Astrocyte of the cerebellum (primary cell): ENCODE results near the gene CENPP.

ENCODE experiments used
- DNase-seq: peaks from one replicate; pipeline ENCODE4 v3.0.0-alpha.2; 2011; ENCODE audit warnings: low read depth
- H3K4me3 ChIP-seq: 2 replicates; pipeline ENCODE4 v1.5.1; 2011; ENCODE audit warnings: mild to moderate bottlenecking, low read depth, low read length, moderate library complexity
- in situ Hi-C: cut with HindIII; loops from 2 replicates; pipeline ENCODE4 v1.10.0; 2017; ENCODE audit warnings: low sequenced_read_pairs
- TF ChIP-seq, protein P1 (sequence below): IDR thresholded peaks from 2 replicates; pipeline ENCODE4 v1.5.1; 2012; ENCODE audit warnings: low read length, low read depth, moderate library complexity, mild to moderate bottlenecking; ENCODE audit errors: missing control alignments

CENPP gene

DNA sequence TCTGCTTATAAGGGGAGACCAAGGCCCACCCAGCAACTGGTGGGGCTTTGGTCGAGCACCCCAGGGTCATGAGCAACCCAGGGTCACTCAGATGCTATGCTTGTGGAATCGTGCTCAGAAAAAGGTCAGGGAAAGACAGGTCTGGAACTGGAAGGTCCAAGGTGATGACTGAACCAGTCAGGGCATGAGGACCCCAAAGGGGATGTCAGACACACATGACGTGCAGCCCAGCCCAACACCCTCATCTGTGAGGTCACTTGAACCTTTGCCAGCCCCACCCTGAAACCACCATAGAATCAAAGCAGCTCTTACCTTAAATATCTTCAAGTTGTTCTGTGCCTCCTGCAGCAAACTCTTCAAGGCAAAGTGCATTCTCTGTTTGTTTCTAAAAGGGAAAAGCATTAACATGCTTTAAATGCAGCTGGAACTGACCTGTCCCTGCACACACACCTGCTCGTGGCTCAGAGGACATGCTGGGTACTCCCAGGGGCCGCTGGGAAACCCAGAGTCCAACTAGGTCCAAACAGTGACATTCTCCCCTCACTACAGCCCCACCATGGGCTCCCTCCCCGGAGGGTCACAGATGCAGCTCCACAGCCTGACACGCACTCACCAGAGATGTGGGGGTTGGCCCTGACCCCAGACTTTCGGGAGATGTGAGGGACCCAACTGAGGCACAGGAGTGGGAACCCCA is 314.8 kb downstream of the CENPP start:
- H3K4me3 ChIP-seq: no peak overlapping the region
- in situ Hi-C loops: no loop called here
- TF ChIP-seq, protein P1, sequence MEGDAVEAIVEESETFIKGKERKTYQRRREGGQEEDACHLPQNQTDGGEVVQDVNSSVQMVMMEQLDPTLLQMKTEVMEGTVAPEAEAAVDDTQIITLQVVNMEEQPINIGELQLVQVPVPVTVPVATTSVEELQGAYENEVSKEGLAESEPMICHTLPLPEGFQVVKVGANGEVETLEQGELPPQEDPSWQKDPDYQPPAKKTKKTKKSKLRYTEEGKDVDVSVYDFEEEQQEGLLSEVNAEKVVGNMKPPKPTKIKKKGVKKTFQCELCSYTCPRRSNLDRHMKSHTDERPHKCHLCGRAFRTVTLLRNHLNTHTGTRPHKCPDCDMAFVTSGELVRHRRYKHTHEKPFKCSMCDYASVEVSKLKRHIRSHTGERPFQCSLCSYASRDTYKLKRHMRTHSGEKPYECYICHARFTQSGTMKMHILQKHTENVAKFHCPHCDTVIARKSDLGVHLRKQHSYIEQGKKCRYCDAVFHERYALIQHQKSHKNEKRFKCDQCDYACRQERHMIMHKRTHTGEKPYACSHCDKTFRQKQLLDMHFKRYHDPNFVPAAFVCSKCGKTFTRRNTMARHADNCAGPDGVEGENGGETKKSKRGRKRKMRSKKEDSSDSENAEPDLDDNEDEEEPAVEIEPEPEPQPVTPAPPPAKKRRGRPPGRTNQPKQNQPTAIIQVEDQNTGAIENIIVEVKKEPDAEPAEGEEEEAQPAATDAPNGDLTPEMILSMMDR: no peak
- DNase-seq: no peak

DNA sequence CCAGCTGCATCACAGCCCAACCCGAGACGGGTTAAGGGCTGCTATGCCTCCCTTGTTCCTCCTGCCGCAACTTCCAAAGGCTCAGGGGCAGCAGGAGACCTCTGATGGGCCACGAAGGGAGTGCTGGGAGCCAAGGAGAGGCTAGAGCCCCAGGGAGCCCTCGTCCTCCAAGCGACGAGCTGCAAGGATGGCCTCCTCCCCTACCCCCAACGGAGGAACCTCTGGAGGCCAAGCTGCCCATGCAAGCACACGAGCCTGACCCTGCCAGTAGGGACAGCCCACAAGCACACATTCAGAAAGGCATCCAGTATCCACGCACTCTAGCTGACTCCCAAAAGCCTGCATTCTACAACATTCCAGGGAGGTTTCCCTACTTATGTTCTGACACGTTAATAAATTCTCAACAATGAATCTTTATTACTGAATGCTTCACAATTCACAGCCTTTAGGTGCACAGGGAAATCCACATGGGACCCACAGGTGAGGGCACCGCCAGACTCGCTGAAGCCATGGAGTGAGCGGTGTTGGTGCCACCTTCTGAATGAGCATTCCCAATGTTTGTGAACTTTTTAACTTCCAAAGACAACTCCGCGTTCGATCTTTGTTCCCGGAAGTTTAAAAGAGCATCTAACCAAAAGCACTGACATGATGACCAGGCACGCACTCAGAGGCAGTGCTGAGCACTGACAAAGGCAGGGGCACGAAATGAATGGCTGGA is 315.5 kb downstream of the CENPP start:
- no peak for DNase-seq
- in situ Hi-C loops: no loop called here
- TF ChIP-seq, protein P1: no peak
- H3K4me3 ChIP-seq: no peak overlapping the region

DNA sequence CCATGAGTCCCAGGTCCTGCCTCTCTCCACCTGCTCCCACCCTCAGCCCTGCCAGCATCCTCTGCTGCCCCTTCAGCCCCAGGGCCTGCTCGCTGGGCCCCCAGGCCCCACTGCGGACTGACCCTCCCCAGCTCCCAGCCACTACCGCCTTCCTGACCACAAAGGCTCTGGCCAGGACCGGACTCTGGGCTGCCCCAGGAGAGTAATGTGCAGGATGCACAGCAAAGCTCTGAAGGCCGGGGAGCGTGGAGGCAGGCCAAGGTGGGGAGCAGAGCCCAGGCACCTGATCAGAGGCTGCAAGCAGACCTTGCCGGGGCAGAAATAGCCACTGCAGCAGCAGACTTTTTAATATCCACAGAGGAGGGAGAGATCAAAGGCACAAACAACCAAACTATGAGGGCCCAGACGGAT is 316.3 kb downstream of the CENPP start:
- H3K4me3 ChIP-seq: no peak overlapping the region
- DNase-seq: no peak
- in situ Hi-C loops: no loop called here
- TF ChIP-seq, protein P1: no peak

DNA sequence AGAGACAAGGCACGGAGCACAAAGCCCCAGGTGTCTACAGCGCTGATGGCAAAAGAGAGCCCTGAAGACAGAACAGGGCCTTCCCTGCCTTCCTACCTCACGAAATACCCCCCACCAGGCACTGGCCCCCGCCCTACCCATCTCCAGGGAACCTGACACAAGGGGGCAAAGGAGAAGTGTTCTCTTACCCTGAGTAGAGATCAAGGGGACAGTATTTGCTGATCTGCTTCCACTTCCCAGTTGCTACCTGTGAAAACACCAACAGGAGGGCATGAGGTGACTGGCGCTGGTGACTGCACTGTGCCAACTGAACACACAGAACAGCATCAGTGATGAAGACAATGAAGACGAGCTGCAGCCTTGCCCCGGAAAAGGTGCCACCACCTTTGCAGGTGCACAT is 316.8 kb downstream of the CENPP start:
- in situ Hi-C loops: no loop called here
- TF ChIP-seq, protein P1: no peak
- H3K4me3 ChIP-seq: no peak overlapping the region
- DNase-seq: no peak

DNA sequence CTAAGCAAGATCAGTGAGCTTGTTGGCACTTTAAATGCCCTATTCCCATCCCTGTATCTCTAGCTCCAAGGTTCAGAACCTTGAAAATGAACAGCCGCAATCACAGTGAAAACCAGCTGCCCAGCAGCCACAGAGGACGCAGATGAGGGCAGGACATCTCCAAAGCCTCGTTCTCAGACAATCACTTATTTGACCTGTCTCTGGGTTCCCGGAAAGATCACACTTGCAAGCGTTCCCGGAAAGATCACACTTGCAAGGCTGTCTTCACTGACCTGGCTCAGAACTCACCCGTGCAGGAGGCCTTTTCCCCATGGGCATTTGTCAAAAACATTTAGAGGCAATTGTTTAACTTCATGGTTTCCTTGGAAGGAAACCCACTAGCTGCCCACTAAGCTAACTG is 318.5 kb downstream of the CENPP start:
- in situ Hi-C loops: no loop called here
- no peak overlapping the region for H3K4me3 ChIP-seq
- TF ChIP-seq, protein P1: no peak
- DNase-seq: no peak

DNA sequence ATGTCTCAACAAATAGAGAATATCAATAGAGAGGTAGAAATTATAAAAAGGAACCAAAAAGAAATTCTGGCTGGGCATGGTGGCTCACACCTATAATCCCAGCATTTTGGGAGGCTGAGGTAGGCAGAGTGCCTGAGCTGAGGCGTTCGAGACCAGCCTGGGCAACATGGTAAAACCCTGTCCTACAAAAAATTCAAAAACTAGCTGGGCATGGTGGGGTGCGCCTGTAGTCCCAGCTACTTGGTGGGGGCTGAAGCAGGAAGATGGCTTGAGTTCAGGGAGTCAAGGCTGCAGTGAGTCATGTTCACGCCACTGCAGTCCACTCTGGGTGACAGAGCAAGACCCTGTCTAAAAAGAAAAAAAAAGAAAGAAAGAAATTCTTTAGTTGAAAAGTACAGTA is 319.3 kb downstream of the CENPP start:
- in situ Hi-C loops: no loop called here
- TF ChIP-seq, protein P1: no peak
- no peak for DNase-seq
- no peak overlapping the region for H3K4me3 ChIP-seq
